ENCODE measurements around the gene PLCD3. TPM values are rescaled to one million over a fixed set of nuclear protein-coding genes. Genes with fewer than 3 reads are reported as not detected.

Gene PLCD3
- total RNA-seq, 1 donor from 2014 or later, result 34.1 TPM

- Histone ChIP-seq H3K27me3 (no peaks in the 10 kb centered on the region), H3K36me3 (peaks cover 0 to 11% of the 10 kb centered on the region in 2 donors), H3K4me1 (peaks cover 22% of the 10 kb centered on the region), H3K4me3 (no peak overlapping the region), H3K9me3 (no peaks in the 10 kb centered on the region), H3K27ac (peak overlapping the region; percentile 76)
- no peak for DNase-seq (ENCODE audit: extremely low spot score in 2 of 2)
- intact Hi-C loops (cut with DNase I), result no loop called here
- TF ChIP-seq POLR2AphosphoS5 (IDR thresholded peaks at IDR 0.05; ENCODE audit: insufficient read depth in 1 of 2, low read depth in 1 of 2) (no peak), POLR2A (IDR thresholded peaks at IDR 0.05) (no peak), CTCF (IDR thresholded peaks at IDR 0.05) (no peak)
These were observed 19.5 kb downstream of the PLCD3 start for GRCh38 chr17:45112559-45113423.

GRCh38 chr17:45111850-45112249 is 20.5 kb downstream of the PLCD3 start:
- intact Hi-C loops (cut with DNase I), result no loop called here
- Histone ChIP-seq H3K4me1 (peaks cover 31% of the 10 kb centered on the region), H3K27ac (peak overlapping the region; percentile 76), H3K27me3 (no peaks in the 10 kb centered on the region), H3K36me3 (peaks cover 0 to 18% of the 10 kb centered on the region in 2 donors), H3K4me3 (no peak overlapping the region), H3K9me3 (no peaks in the 10 kb centered on the region)
- TF ChIP-seq POLR2A (IDR thresholded peaks at IDR 0.05) (no peak), POLR2AphosphoS5 (IDR thresholded peaks at IDR 0.05; ENCODE audit: insufficient read depth in 1 of 2, low read depth in 1 of 2) (no peak), CTCF (IDR thresholded peaks at IDR 0.05) (no peak)
- DNase-seq (ENCODE audit: extremely low spot score in 2 of 2), result no peak

GRCh38 chr17:45110676-45111611 is 21.4 kb downstream of the PLCD3 start:
- TF ChIP-seq POLR2AphosphoS5 (IDR thresholded peaks at IDR 0.05; ENCODE audit: insufficient read depth in 1 of 2, low read depth in 1 of 2) (no peak), POLR2A (IDR thresholded peaks at IDR 0.05) (no peak), CTCF (IDR thresholded peaks at IDR 0.05) (no peak)
- Histone ChIP-seq H3K9me3 (no peaks in the 10 kb centered on the region), H3K27ac (peak overlapping the region; percentile 76), H3K27me3 (no peaks in the 10 kb centered on the region), H3K4me1 (peaks cover 38% of the 10 kb centered on the region), H3K4me3 (no peak overlapping the region), H3K36me3 (peaks cover 0 to 26% of the 10 kb centered on the region in 2 donors)
- no peak for DNase-seq (ENCODE audit: extremely low spot score in 2 of 2)
- intact Hi-C loops (cut with DNase I), result no loop called here

GRCh38 chr17:45108595-45109521 is 23.5 kb downstream of the PLCD3 start:
- H3K36me3 ChIP-seq, result peaks cover 4 to 44% of the 10 kb centered on the region in 2 donors
- H3K27ac ChIP-seq, result no peak overlapping the region
- no peaks in the 10 kb centered on the region for H3K27me3 ChIP-seq
- intact Hi-C loops (cut with DNase I), result loop anchor here (10.0 kb wide), 1 partner anchor 194 kb away; the partner anchor contains the start of gene GFAP
- TF ChIP-seq CTCF (IDR thresholded peaks at IDR 0.05) (no peak), POLR2AphosphoS5 (IDR thresholded peaks at IDR 0.05; ENCODE audit: insufficient read depth in 1 of 2, low read depth in 1 of 2) (no peak), POLR2A (IDR thresholded peaks at IDR 0.05) (no peak)
- DNase-seq (ENCODE audit: extremely low spot score in 2 of 2), result no peak
- peaks cover 38% of the 10 kb centered on the region for H3K4me1 ChIP-seq
- no peak overlapping the region for H3K4me3 ChIP-seq
- no peaks in the 10 kb centered on the region for H3K9me3 ChIP-seq
